ENCODE results near the gene KIF5C.
A peak's percentile ranks its signal among the peaks of the same experiment; 100 is the strongest.

KIF5C gene

GRCh38 chr2:149068996-149069888 is 194.2 kb downstream of the KIF5C start:
- Mint-ChIP-seq H3K9me3 (no peaks in the 10 kb centered on the region), H3K36me3 (ENCODE audit: low read depth) (peaks cover 4% of the 10 kb centered on the region), H3K4me1 (peaks cover 10% of the 10 kb centered on the region), H3K27ac (peak overlapping the region in 1 of 3 experiments; percentile 40), H3K4me3 (no peak overlapping the region), H3K27me3 (ENCODE audit: low read depth) (peaks cover 8% of the 10 kb centered on the region)
- TF ChIP-seq CTCF (IDR thresholded peaks at IDR 0.05; ENCODE audit: unreplicated experiment in 3 of 3) = no peak

- peaks cover 20% of the 10 kb centered on the region for H3K4me1 Mint-ChIP-seq
- H3K27me3 Mint-ChIP-seq (ENCODE audit: low read depth) = no peaks in the 10 kb centered on the region
- peak overlapping the region in 1 of 3 experiments; percentile 21 for H3K27ac Mint-ChIP-seq
- no peaks in the 10 kb centered on the region for H3K9me3 Mint-ChIP-seq
- H3K36me3 Mint-ChIP-seq (ENCODE audit: low read depth) = peaks cover 4% of the 10 kb centered on the region
- H3K4me3 Mint-ChIP-seq = no peak overlapping the region
- TF ChIP-seq CTCF (IDR thresholded peaks at IDR 0.05; ENCODE audit: unreplicated experiment in 3 of 3) = no peak
Measured at GRCh38 chr2:149070681-149071320, 195.8 kb downstream of the KIF5C start.

GRCh38 chr2:149075105-149075504 is 200.1 kb downstream of the KIF5C start:
- Mint-ChIP-seq H3K9me3 (no peaks in the 10 kb centered on the region), H3K4me3 (peak overlapping the region in 2 of 3 experiments; percentile 27 to 62), H3K27me3 (ENCODE audit: low read depth) (no peaks in the 10 kb centered on the region), H3K27ac (peak overlapping the region; percentile 60 to 90 (median 71)), H3K4me1 (peaks cover 49% of the 10 kb centered on the region), H3K36me3 (ENCODE audit: low read depth) (no peaks in the 10 kb centered on the region)
- TF ChIP-seq CTCF (IDR thresholded peaks at IDR 0.05; ENCODE audit: unreplicated experiment in 3 of 3) = no peak

- Mint-ChIP-seq H3K4me3 (peak overlapping the region; percentile 27 to 62 (median 53)), H3K9me3 (no peaks in the 10 kb centered on the region), H3K36me3 (ENCODE audit: low read depth) (no peaks in the 10 kb centered on the region), H3K27me3 (ENCODE audit: low read depth) (no peaks in the 10 kb centered on the region), H3K27ac (peak overlapping the region; percentile 60 to 90 (median 71)), H3K4me1 (peaks cover 51% of the 10 kb centered on the region)
- no peak for TF ChIP-seq CTCF (IDR thresholded peaks at IDR 0.05; ENCODE audit: unreplicated experiment in 3 of 3)
Measured at GRCh38 chr2:149075853-149076252, 200.8 kb downstream of the KIF5C start.

Measured in nephron (organoid).